Activated T-cell treated with anti-CD3 and anti-CD28 coated beads, Interleukin-2, amount 50 U/mL, for 24 hours (primary cell): ENCODE measurements around the gene KNSTRN.
A peak's percentile ranks its signal among the peaks of the same experiment; 100 is the strongest.

Source experiments
- DNase-seq: peaks from one replicate; pipeline ENCODE4 v3.0.0-alpha.2; 2020
- H3K27ac Mint-ChIP-seq: 2 replicates; pipeline ENCODE4 v1.8.0; 2020; ENCODE audit warnings: mild to moderate bottlenecking, mixed read lengths
- H3K27me3 Mint-ChIP-seq: 2 replicates; pipeline ENCODE4 v1.8.0; 2020; ENCODE audit warnings: mixed read lengths
- H3K36me3 Mint-ChIP-seq: 2 replicates; pipeline ENCODE4 v1.8.0; 2020; ENCODE audit warnings: low read depth, mixed read lengths
- H3K4me1 Mint-ChIP-seq: 2 replicates; pipeline ENCODE4 v1.8.0; 2020; ENCODE audit warnings: low read depth, mixed read lengths
- H3K4me3 Mint-ChIP-seq: 2 replicates; pipeline ENCODE4 v1.8.0; 2020; ENCODE audit warnings: mild to moderate bottlenecking, moderate library complexity, mixed read lengths
- H3K9me3 Mint-ChIP-seq: 2 replicates; pipeline ENCODE4 v1.8.0; 2020; ENCODE audit warnings: mixed read lengths

The KNSTRN gene

GRCh38 chr15:40436892-40437751 is 54.6 kb downstream of the KNSTRN start:
- H3K4me3 Mint-ChIP-seq = peak overlapping the region; percentile 50
- H3K36me3 Mint-ChIP-seq = no peaks in the 10 kb centered on the region
- no peaks in the 10 kb centered on the region for H3K9me3 Mint-ChIP-seq
- H3K4me1 Mint-ChIP-seq = peaks cover 29% of the 10 kb centered on the region
- peaks cover 47% of the 10 kb centered on the region for H3K27me3 Mint-ChIP-seq
- DNase-seq = no peak
- no peak overlapping the region for H3K27ac Mint-ChIP-seq

- H3K4me1 Mint-ChIP-seq = peaks cover 38% of the 10 kb centered on the region
Measured at GRCh38 chr15:40437752-40438687, 55.5 kb downstream of the KNSTRN start.

GRCh38 chr15:40438712-40439111 is 56.2 kb downstream of the KNSTRN start:
- DNase-seq = no peak
- H3K27ac Mint-ChIP-seq = no peak overlapping the region
- peaks cover 47% of the 10 kb centered on the region for H3K27me3 Mint-ChIP-seq
- no peaks in the 10 kb centered on the region for H3K36me3 Mint-ChIP-seq
- H3K4me1 Mint-ChIP-seq = peaks cover 45% of the 10 kb centered on the region
- H3K4me3 Mint-ChIP-seq = no peak overlapping the region
- no peaks in the 10 kb centered on the region for H3K9me3 Mint-ChIP-seq

More at GRCh38 chr15:40437752-40438687, 55.5 kb downstream of the KNSTRN start:
- Mint-ChIP-seq H3K27ac (no peak overlapping the region), H3K27me3 (peaks cover 47% of the 10 kb centered on the region), H3K9me3 (no peaks in the 10 kb centered on the region), H3K36me3 (no peaks in the 10 kb centered on the region), H3K4me3 (no peak overlapping the region)
- DNase-seq = no peak

- Mint-ChIP-seq H3K4me1 (peaks cover 53% of the 10 kb centered on the region), H3K9me3 (no peaks in the 10 kb centered on the region), H3K4me3 (peak overlapping the region; percentile 87), H3K27ac (peak overlapping the region; percentile 89), H3K27me3 (peaks cover 47% of the 10 kb centered on the region), H3K36me3 (no peaks in the 10 kb centered on the region)
- no peak for DNase-seq
Measured at GRCh38 chr15:40439461-40439959, 57.0 kb downstream of the KNSTRN start.

GRCh38 chr15:40439960-40440742 is 57.6 kb downstream of the KNSTRN start:
- peak overlapping the region; percentile 89 for H3K27ac Mint-ChIP-seq
- H3K9me3 Mint-ChIP-seq = no peaks in the 10 kb centered on the region
- peaks cover 59% of the 10 kb centered on the region for H3K4me1 Mint-ChIP-seq
- H3K27me3 Mint-ChIP-seq = peaks cover 45% of the 10 kb centered on the region
- peak; percentile 61 for DNase-seq
- H3K4me3 Mint-ChIP-seq = peak overlapping the region; percentile 87
- H3K36me3 Mint-ChIP-seq = no peaks in the 10 kb centered on the region

GRCh38 chr15:40440743-40441564 is 58.4 kb downstream of the KNSTRN start, which contains the start of gene BAHD1:
Gene BAHD1 (plus strand): TSS chr15:40440953. CDS start chr15:40458465, 17,512 bp downstream.
- Mint-ChIP-seq H3K27ac (peak within 1 kb of the TSS; percentile 89), H3K4me3 (peak within 1 kb of the TSS; percentile 89), H3K36me3 (peaks cover 2% of the 10 kb centered on the region), H3K27me3 (peaks cover 38% of the 10 kb centered on the region), H3K9me3 (no peaks in the 10 kb centered on the region), H3K4me1 (peaks cover 61% of the 10 kb centered on the region)
- DNase-seq = peak; percentile 96

- peak; percentile 60 for DNase-seq
- peaks cover 31% of the 10 kb centered on the region for H3K27me3 Mint-ChIP-seq
- no peaks in the 10 kb centered on the region for H3K9me3 Mint-ChIP-seq
- H3K4me3 Mint-ChIP-seq = peak overlapping the region; percentile 89
- H3K27ac Mint-ChIP-seq = peak overlapping the region; percentile 89
- H3K36me3 Mint-ChIP-seq = peaks cover 2% of the 10 kb centered on the region
- peaks cover 60% of the 10 kb centered on the region for H3K4me1 Mint-ChIP-seq
Measured at GRCh38 chr15:40441565-40442531, 59.3 kb downstream of the KNSTRN start.

- DNase-seq = no peak
- Mint-ChIP-seq H3K36me3 (peaks cover 4% of the 10 kb centered on the region), H3K9me3 (no peaks in the 10 kb centered on the region), H3K27me3 (peaks cover 18% of the 10 kb centered on the region), H3K4me1 (peaks cover 58% of the 10 kb centered on the region), H3K27ac (peak overlapping the region; percentile 39), H3K4me3 (peak overlapping the region; percentile 89)
Measured at GRCh38 chr15:40443255-40443654, 60.7 kb downstream of the KNSTRN start.

GRCh38 chr15:40443846-40444245 is 61.3 kb downstream of the KNSTRN start:
- no peaks in the 10 kb centered on the region for H3K9me3 Mint-ChIP-seq
- H3K36me3 Mint-ChIP-seq = peaks cover 4% of the 10 kb centered on the region
- H3K27me3 Mint-ChIP-seq = peaks cover 12% of the 10 kb centered on the region
- peak overlapping the region; percentile 89 for H3K4me3 Mint-ChIP-seq
- DNase-seq = no peak
- peaks cover 59% of the 10 kb centered on the region for H3K4me1 Mint-ChIP-seq
- H3K27ac Mint-ChIP-seq = peak overlapping the region; percentile 39
